Large intestine (tissue), 3 donors: ENCODE results near the gene WRNIP1. TPM values are rescaled to one million over a fixed set of nuclear protein-coding genes. Genes with fewer than 3 reads are reported as not detected.

Source experiments
- DNase-seq, 2 donors: peaks; one replicate each; pipeline versions ENCODE4 v3.0.0 to v3.0.0-alpha.2; 2013
- H3K27ac ChIP-seq: one replicate; pipeline ENCODE4 v1.5.1; 2013; ENCODE audit warnings: low read length
- H3K27me3 ChIP-seq: 2 replicates; pipeline ENCODE4 v1.6.1; 2013; ENCODE audit warnings: low read length; ENCODE audit not compliant: control insufficient read depth, insufficient read depth
- H3K36me3 ChIP-seq: 2 replicates; pipeline ENCODE4 v1.6.1; 2013; ENCODE audit warnings: low read length; ENCODE audit not compliant: control insufficient read depth, insufficient read depth
- H3K4me1 ChIP-seq: one replicate; pipeline ENCODE4 v1.6.1; 2013; ENCODE audit warnings: low read length; ENCODE audit not compliant: control insufficient read depth, insufficient read depth
- H3K4me3 ChIP-seq: one replicate; pipeline ENCODE4 v1.5.1; 2013; ENCODE audit warnings: low read length
- H3K9me3 ChIP-seq: one replicate; pipeline ENCODE4 v1.6.1; 2013; ENCODE audit warnings: mild to moderate bottlenecking, low read depth, low read length, moderate library complexity; ENCODE audit not compliant: control insufficient read depth
- WGBS: methylation state at CpG from one replicate; pipeline ENCODE4 v1.1.5; 2013; ENCODE audit warnings: low lambda C conversion rate; ENCODE audit not compliant: insufficient coverage; 5-methylcytosine and 5-hydroxymethylcytosine counted together
- polyA plus RNA-seq: library from polyadenylated mRNA; unstranded; fragments of 120-200 nt; gene quantifications from one replicate; pipeline ENCODE4 v1.2.1, GENCODE V29; 2013

WRNIP1 gene
- polyA plus RNA-seq, 1 donor, result 40.4 TPM

- no peaks in the 10 kb centered on the region for H3K9me3 ChIP-seq
- peaks cover 47% of the 10 kb centered on the region for H3K36me3 ChIP-seq
- no peaks in the 10 kb centered on the region for H3K27me3 ChIP-seq
- peak; percentile 58 to 77 for DNase-seq
- H3K27ac ChIP-seq, result peak overlapping the region; percentile 57
- H3K4me3 ChIP-seq, result no peak overlapping the region
- WGBS, result no CpG with 5 or more reads among the region's 19 CpGs
- peaks cover 11% of the 10 kb centered on the region for H3K4me1 ChIP-seq
Observed at GRCh38 chr6:2783188-2783963, 18.2 kb downstream of the WRNIP1 start.

- H3K4me1 ChIP-seq, result peaks cover 11% of the 10 kb centered on the region
- no peaks in the 10 kb centered on the region for H3K9me3 ChIP-seq
- peak overlapping the region; percentile 57 for H3K27ac ChIP-seq
- no CpG with 5 or more reads among the region's 5 CpGs for WGBS
- no peak overlapping the region for H3K4me3 ChIP-seq
- no peaks in the 10 kb centered on the region for H3K27me3 ChIP-seq
- no peak for DNase-seq
- peaks cover 40% of the 10 kb centered on the region for H3K36me3 ChIP-seq
Observed at GRCh38 chr6:2784061-2784460, 18.9 kb downstream of the WRNIP1 start.

GRCh38 chr6:2784930-2785329 lies 19.7 kb downstream of the WRNIP1 start:
- Histone ChIP-seq H3K36me3 (peaks cover 34% of the 10 kb centered on the region), H3K27ac (no peak overlapping the region)

GRCh38 chr6:2786269-2786668 lies 21.1 kb downstream of the WRNIP1 start:
- Histone ChIP-seq H3K36me3 (peaks cover 23% of the 10 kb centered on the region), H3K27ac (no peak overlapping the region), H3K4me3 (no peak overlapping the region), H3K9me3 (no peaks in the 10 kb centered on the region), H3K27me3 (no peaks in the 10 kb centered on the region), H3K4me1 (peaks cover 11% of the 10 kb centered on the region)
- DNase-seq, result no peak
- WGBS, result no CpG with 5 or more reads among the region's 4 CpGs

More at GRCh38 chr6:2784930-2785329, 19.7 kb downstream of the WRNIP1 start:
- Histone ChIP-seq H3K9me3 (no peaks in the 10 kb centered on the region), H3K27me3 (no peaks in the 10 kb centered on the region), H3K4me1 (peaks cover 11% of the 10 kb centered on the region), H3K4me3 (no peak overlapping the region)
- no peak for DNase-seq
- WGBS, result no CpG with 5 or more reads among the region's 7 CpGs

- Histone ChIP-seq H3K27ac (peak overlapping the region; percentile 5), H3K4me3 (no peak overlapping the region), H3K27me3 (no peaks in the 10 kb centered on the region), H3K36me3 (peaks cover 7% of the 10 kb centered on the region), H3K4me1 (peaks cover 4% of the 10 kb centered on the region), H3K9me3 (no peaks in the 10 kb centered on the region)
- DNase-seq, result peak; percentile 79 to 80
- no CpG with 5 or more reads among the region's 11 CpGs for WGBS
Observed at GRCh38 chr6:2790588-2791449, 25.6 kb downstream of the WRNIP1 start.

- 0% methylated on average over 1 of the region's 4 CpGs for WGBS
- Histone ChIP-seq H3K36me3 (peaks cover 2% of the 10 kb centered on the region), H3K4me1 (peaks cover 4% of the 10 kb centered on the region), H3K4me3 (no peak overlapping the region), H3K27ac (peak overlapping the region; percentile 20), H3K27me3 (no peaks in the 10 kb centered on the region), H3K9me3 (no peaks in the 10 kb centered on the region)
- DNase-seq, result no peak
Observed at GRCh38 chr6:2791450-2791974, 26.3 kb downstream of the WRNIP1 start.

GRCh38 chr6:2792330-2793110 lies 27.3 kb downstream of the WRNIP1 start:
- WGBS, result no CpG with 5 or more reads among the region's 17 CpGs
- DNase-seq, result no peak
- no peaks in the 10 kb centered on the region for H3K36me3 ChIP-seq
- H3K27ac ChIP-seq, result no peak overlapping the region
- H3K4me1 ChIP-seq, result peaks cover 13% of the 10 kb centered on the region
- no peaks in the 10 kb centered on the region for H3K27me3 ChIP-seq
- no peak overlapping the region for H3K4me3 ChIP-seq
- no peaks in the 10 kb centered on the region for H3K9me3 ChIP-seq

GRCh38 chr6:2793534-2794151 lies 28.4 kb downstream of the WRNIP1 start:
- H3K9me3 ChIP-seq, result no peaks in the 10 kb centered on the region
- DNase-seq, result peak; percentile 77 to 85
- no peaks in the 10 kb centered on the region for H3K36me3 ChIP-seq
- no peaks in the 10 kb centered on the region for H3K27me3 ChIP-seq
- H3K4me1 ChIP-seq, result peaks cover 21% of the 10 kb centered on the region
- no CpG with 5 or more reads among the region's 9 CpGs for WGBS
- no peak overlapping the region for H3K4me3 ChIP-seq
- H3K27ac ChIP-seq, result peak overlapping the region; percentile 21

GRCh38 chr6:2794171-2794730 lies 29.1 kb downstream of the WRNIP1 start:
- Histone ChIP-seq H3K4me1 (peaks cover 21% of the 10 kb centered on the region), H3K9me3 (no peaks in the 10 kb centered on the region), H3K36me3 (no peaks in the 10 kb centered on the region), H3K27me3 (no peaks in the 10 kb centered on the region), H3K4me3 (no peak overlapping the region), H3K27ac (peak overlapping the region; percentile 36)
- no CpG with 5 or more reads among the region's 5 CpGs for WGBS
- no peak for DNase-seq
